Activated CD4-positive, alpha-beta T cell treated with anti-CD3 and anti-CD28 coated beads, Interleukin-2, Interleukin-6, amounts not matched to agents 100 ng/mL and 50 ng/mL, durations not matched to agents 16 hours and 8 hours (primary cell): ENCODE data around the gene PRSS33.
A peak's percentile ranks its signal among the peaks of the same experiment; 100 is the strongest.

Experiments used
- DNase-seq: peaks from one replicate; pipeline ENCODE4 v3.0.0-alpha.2; 2020

Gene PRSS33

DNA sequence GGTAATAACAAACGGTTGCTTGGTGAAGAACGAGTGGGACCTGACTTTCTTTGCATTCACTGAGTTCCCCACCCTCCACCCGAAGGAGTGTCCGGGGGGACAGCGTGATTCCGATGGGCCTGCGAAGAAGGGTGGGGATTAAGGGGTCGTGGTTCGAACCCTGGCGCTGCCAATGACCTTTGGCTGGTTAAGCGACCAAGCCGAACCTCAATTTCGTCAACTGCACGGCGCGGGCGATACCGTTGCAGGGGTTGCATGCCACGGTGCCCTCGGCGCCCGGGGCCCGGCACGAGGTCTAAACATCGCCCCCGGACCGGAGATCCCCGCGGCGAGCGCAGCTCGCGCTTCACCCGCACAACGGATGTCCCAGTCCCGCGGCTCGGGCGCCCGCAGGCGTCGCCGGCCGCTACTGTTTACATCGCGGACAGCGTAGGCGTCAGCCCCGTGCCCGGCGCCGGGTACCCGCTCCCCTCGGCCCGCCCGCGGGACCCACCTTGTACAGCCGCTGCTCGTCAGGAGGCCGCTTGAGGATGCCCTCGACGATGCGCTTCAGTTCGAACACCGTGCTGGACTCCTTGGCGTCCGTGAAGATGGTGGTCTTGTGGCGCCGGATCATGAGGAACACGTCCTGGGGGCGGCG, 10.7 kb downstream of the PRSS33 start:
- peak; percentile 34 for DNase-seq

DNA sequence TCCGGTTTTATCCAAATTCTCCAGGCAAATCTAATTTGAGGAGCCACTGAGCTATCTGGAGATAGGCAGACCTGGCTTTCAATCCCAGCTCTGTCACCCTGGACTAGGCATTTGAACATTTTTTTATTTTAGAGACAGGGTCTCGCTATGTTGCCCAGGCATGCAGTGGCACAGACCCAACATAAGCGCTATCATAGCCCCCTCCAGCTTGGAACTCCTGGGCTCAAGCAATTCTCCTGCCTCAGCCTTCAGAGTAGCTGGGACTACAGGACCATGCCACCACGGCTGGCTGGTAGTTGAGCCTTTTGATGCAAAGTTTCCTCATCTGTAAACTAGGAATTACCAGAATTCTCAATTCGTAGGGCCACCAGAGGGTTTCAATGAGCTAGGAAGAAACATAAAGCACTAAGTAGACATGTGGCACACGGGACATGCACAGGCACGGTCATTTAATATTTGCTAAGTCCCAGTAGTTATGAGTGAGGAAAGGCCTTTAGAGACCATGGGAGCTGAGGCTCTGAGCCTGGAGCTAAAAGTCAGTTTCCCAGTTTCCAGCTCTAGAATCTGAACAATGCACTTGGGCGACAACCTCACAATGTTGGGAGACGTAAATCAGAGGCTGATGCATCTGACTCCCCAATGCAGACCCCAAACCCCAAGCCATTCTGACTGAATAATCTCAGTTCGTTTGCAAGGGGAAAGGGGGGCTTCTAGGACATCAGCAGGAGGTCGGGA, 11.4 kb downstream of the PRSS33 start:
- DNase-seq = no peak

DNA sequence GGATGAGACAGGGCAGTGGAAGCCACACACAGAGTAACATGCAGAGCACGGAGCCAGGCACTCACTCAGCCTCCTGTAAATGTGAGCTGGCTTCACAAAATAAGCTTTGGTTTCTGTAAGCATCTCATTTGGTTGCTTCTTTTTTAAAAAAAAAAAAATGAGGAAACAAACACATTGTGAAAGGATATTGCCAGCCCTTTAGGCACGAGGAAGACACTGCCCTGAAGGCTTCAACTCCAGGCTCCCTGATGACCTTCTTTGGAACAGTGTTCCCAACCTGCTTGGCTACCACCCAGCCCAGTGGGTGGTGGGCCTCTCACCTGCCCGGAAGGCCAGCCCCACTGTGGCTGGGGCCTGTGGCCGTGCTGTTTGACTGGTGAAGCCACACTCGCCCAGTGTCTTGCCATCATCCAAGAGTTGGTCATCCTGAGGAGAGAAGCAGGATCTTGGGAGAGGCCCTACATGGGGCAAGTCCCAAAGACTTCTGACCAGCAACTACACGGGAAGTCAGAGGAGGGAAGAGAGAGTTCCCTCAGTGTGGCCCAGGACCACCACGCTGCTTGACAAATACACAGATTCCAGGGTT, 12.1 kb downstream of the PRSS33 start:
- no peak for DNase-seq

DNA sequence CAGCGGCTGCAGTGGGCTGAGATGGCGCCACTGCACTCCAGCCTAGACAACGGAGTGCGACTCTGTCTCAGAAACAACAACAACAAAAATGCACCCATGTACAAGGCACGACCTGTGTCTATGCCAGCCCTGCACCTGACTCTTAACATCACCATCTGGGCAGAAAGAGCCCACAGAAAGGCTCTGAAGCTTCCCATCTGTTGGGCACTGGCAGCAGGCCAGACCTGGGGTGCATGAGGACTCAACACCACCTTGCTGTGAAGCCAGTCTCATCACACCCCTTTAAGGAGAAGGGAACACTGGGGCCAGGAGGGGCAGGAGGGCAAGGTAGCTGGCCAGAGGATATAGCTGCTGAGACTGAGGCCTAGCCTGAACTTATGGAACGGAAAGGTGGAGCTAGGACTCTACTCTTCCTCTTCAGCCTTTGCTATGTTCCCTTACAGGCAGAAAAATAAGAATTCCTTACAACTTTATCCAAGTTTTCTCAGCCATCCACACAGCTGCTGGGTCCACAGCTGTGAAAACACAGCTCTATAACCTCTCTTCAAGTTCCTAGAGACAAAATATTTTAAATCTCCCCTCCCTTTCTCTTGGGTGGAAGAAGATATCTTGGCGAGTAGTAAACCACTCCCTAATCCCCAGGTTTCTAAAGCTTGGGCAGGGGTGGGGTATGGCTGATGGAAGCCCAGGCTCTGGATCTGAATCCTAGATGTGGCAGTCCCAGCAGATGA, 13.0 kb downstream of the PRSS33 start:
- DNase-seq = no peak

DNA sequence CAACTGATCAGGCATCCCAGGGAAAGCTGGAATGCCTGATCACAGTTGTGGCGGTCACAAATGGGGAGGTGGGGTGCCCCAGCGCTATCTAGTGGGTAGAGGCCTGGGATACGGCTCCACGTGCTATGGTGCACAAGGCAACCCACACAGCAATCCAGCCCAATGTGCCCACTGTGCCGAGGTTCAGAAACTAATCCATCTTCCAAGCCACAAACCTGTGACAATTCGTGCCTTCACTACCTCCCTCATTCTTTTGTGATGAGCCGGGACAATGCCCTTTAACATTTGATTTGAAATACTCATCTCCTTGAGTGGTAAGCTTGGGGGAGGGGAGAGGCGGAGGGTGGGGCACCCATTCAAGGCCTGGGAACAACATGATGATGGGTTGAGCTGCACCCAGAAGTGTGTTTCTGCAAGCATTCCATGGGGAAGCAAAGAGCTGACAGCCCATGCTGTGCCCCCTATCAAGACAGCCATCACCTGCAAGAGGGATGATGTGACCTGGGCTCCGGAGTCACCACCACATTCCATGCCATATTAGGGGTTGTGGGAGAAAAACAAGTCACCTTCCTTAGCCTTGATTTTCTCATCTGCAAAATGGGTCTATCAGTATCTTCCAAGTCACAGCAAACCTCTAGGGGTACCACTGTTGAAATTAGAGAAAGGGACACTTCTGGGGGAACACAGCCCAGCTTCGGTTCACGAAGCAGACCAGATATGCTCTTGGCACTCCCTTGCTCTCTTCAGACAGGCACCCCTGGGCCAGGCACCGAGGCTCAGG, 14.0 kb downstream of the PRSS33 start:
- no peak for DNase-seq

DNA sequence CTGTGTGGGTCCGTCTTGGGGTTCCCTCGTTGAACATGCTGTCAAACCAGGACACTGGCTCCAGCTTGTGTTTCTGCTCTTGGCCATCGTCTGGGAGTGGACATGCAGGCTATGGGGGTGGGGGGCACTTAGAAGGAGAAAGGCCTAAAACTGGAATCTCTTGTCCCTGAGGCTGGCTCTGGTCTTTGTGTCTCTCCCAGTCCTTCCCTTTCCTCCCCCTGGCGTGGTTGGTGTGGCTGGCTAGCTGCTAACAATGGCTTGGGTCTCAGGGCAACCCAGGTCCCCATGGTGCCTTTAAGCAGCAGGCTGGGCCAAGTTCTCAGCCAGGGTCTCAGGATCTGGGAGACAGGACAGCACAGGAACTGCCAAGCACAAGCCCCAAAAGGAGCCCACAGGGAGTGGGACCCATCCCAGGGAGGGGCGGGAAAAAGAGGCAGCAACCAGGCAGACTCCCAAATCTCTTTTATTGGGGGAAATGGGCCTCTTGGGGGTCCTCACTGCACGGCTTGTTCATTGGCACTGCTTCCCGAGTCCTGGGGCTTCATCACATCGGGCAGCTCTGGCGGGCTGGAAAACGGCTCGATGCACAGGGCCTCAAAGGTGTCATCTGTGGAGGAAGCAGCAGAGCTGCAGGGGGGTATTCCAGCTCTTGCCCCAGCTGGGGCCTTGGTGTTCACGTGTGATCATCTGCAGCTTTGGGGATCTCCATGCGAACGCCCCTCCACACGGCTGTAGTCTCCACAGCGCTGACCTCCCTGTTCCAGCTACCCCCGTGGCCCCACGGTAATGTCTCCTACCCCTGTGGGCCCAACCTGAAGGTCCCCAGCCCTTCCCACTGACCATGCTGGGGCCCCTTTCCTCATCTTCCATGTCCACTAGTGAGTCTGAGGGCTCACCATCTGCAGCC, 15.6 kb downstream of the PRSS33 start:
- DNase-seq = no peak

DNA sequence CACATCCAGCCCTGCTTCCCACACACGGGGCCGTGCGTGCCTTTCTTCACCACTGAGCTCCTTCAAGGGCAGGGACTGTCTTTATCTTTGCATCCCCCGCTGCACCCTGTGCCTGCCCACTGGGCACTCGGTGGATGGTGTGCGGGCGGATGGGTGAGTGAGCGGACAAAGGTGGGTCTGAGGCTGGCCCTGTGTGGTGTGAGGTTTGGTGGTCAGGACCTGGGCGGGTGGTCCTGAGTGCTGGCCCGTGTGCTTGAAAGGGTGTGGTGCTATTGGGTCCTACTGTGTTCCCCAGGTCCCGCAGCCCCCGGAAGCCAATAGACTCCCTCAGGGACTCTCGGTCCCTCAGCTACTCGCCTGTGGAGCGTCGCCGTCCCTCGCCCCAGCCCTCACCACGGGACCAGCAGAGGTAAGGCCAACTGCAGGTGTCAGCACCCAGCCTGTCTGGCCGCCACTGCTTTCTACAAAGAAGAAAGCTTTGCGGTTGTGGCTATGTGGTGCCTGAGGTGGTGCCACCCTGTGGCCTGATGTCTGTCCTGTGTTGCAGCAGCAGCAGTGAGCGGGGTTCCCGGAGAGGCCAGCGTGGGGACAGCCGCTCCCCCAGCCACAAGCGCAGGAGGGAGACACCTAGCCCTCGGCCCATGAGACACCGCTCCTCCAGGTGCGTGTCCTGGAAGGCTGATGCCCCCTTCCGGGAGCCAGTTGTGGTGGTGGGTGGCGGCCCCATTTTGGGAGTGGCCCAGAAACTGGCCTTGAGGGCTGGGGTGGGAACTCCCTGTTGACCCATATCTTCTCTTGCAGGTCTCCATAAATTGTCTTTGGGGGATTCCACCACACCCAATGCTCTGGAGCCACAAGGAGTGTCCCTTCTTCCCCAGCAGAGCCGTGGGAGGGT, 17.1 kb downstream of the PRSS33 start:
- DNase-seq = no peak

DNA sequence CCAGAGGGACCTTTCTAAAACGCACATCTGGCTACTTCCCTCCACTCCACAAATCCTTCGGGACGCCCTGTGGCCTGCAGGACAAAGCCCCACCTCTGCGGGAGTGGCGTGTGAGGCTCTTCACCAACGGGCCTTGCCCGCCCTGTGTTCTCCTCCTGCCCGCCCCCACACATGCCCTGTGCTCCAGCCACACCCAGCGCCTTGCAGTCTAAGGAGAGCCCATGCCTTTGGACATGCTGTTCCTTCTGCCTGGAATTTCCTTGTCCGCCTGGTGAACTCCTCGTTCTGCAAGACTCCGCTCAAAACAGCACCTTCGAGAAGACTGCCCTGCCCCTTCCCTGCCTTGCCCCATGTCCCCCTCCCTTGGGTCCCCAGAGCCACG, 17.7 kb downstream of the PRSS33 start:
- no peak for DNase-seq

DNA sequence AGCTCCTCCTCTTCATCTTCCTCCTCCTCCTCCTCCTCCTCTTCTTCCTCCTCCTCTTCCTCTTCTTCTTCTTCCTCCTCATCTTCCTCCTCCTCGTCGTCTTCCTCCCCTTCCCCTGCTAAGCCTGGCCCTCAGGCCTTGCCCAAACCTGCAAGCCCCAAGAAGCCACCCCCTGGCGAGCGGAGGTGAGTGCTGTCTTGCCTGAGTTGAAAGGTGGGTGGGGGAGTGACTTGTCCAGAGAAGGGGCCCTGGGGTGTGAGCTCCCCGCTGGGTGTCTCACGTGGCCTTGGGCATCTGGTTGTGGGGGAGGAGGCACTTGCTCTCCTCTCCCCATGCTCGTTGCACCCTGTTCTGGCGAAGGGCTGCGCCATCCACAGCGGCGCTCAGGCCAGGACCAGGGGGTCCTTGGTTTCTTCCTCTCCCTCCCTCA, 18.2 kb downstream of the PRSS33 start:
- DNase-seq = no peak

DNA sequence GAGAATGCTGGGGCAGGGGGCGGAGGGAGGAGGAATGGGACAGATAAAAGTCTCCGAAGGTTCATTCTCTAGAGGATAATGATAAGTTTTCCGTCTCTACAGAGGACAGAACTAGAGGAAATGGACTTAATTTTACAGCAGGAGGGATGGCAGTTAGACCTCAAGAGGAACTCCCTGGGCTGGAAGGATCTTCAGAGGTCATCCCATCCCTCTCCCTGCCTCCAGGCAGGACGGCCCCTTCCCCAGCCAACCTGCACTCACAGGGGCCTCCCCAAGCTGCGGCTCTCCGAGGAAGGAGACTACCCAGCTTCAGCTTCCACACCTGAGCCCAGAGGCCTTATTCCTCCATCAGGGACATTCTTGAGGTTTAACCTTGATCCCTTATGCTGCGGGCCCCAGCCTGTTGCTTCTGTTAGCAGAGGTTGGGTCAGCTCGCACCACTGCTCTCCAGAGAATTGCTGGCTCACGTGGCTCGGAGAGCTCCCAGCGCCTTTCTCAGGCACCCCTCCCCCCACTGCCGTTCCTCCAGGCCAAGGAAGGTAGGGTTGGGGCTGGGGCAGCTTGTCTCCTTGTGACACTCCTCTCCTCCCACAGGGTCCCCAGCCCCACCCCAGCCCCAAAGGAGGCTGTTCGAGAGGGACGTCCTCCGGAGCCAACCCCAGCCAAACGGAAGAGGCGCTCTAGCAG, 18.8 kb downstream of the PRSS33 start:
- DNase-seq = no peak

DNA sequence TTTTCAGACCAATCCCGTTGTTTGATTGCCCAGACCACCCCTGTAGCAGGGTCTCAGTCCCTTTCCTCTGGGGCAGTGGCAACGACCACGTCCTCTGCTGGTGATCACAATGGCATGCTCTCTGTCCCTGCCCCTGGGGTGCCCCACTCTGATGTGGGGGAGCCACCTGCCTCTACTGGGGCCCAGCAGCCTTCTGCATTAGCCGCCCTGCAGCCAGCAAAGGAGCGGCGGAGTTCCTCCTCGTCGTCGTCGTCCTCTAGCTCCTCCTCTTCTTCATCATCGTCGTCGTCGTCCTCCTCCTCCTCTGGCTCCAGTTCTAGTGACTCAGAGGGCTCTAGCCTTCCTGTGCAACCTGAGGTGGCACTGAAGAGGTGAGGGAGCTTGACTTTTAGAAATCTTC, 19.5 kb downstream of the PRSS33 start:
- no peak for DNase-seq

DNA sequence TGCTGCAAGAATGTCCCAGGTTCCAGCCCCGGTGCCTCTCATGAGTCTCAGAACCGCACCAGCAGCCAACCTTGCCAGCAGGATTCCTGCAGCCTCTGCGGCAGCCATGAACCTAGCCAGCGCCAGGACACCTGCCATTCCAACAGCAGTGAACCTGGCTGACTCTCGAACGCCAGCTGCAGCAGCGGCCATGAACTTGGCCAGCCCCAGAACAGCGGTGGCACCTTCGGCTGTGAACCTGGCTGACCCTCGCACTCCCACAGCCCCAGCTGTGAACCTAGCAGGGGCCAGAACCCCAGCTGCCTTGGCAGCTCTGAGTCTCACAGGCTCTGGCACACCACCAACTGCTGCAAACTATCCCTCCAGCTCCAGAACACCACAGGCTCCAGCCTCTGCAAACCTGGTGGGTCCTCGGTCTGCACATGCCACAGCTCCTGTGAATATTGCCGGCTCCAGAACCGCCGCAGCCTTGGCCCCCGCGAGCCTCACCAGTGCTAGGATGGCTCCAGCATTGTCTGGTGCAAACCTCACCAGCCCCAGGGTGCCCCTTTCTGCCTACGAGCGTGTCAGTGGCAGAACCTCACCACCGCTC, 20.1 kb downstream of the PRSS33 start:
- DNase-seq = no peak

DNA sequence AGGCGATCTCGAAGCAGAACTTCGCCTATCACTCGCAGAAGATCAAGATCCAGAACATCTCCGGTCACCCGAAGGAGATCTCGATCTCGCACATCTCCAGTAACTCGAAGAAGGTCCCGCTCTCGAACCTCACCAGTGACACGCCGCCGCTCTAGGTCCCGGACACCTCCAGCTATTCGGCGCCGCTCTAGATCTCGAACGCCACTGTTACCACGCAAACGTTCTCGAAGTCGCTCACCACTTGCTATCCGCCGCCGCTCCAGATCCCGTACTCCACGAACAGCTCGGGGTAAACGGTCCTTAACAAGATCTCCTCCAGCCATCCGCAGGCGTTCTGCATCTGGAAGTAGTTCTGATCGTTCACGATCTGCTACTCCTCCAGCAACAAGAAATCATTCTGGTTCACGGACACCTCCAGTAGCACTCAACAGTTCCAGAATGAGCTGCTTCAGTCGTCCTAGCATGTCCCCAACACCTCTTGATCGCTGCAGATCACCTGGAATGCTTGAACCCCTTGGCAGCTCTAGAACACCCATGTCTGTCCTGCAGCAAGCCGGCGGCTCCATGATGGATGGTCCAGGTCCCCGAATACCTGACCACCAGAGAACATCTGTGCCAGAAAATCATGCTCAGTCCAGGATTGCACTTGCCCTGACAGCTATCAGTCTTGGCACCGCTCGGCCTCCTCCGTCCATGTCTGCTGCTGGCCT, 20.8 kb downstream of the PRSS33 start:
- no peak for DNase-seq

DNA sequence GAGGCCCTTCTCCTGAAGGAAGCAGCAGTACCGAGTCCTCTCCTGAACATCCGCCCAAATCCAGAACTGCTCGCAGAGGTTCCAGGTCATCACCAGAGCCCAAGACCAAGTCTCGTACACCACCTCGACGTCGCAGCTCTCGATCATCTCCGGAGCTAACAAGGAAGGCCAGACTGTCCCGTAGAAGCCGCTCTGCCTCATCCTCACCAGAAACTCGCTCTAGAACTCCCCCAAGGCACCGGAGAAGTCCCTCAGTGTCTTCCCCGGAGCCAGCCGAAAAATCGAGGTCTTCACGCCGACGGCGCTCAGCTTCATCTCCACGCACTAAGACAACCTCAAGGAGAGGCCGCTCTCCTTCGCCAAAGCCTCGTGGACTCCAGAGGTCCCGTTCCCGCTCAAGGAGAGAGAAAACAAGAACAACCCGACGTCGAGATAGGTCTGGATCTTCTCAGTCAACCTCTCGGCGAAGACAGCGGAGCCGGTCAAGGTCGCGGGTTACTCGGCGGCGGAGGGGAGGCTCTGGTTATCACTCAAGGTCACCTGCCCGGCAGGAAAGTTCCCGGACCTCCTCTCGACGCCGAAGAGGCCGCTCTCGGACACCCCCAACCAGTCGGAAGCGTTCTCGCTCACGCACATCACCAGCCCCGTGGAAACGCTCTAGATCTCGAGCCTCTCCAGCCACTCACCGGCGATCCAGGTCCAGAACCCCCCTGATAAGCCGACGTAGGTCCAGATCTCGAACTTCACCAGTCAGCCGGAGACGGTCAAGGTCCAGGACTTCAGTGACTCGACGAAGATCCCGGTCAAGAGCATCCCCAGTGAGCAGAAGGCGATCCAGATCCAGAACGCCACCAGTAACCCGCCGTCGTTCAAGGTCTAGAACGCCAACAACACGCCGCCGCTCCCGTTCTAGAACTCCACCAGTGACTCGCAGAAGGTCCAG, 21.6 kb downstream of the PRSS33 start:
- DNase-seq = no peak

DNA sequence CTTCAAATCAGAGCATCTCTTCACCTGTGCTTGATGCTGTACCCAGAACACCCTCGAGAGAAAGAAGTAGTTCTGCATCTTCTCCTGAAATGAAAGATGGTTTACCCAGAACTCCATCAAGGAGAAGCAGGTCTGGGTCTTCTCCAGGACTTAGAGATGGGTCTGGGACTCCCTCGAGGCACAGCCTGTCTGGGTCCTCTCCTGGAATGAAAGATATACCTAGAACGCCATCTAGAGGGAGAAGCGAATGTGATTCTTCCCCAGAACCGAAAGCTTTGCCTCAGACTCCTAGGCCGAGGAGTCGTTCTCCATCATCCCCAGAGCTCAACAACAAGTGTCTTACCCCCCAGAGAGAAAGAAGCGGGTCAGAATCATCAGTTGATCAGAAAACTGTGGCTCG, 22.6 kb downstream of the PRSS33 start:
- DNase-seq = no peak

DNA sequence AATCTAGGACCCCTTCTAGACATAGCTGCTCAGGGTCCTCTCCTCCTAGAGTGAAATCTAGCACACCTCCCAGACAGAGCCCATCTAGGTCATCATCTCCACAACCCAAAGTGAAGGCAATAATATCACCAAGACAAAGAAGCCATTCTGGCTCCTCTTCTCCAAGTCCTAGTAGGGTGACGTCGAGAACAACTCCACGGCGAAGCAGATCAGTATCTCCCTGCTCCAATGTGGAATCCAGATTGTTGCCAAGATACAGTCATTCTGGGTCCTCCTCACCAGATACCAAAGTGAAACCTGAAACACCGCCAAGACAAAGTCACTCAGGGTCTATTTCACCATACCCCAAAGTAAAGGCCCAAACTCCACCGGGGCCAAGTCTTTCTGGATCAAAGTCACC, 24.2 kb downstream of the PRSS33 start:
- DNase-seq = no peak

DNA sequence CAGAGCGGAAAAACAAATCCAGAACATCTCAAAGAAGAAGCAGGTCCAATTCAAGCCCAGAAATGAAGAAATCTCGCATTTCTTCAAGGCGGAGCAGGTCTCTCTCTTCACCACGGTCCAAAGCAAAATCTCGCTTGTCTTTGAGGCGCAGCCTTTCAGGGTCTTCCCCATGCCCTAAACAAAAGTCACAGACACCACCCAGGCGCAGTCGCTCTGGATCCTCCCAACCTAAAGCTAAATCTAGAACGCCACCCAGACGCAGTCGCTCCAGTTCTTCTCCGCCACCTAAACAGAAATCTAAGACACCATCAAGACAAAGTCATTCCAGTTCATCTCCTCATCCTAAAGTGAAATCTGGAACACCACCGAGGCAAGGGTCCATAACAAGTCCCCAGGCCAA, 24.6 kb downstream of the PRSS33 start:
- no peak for DNase-seq
